Measurements from ENCODE around the gene RAD51.

- no peak for TF ChIP-seq EZH2 (IDR thresholded peaks at IDR 0.05)
- no peak for TF ChIP-seq EZH2phosphoT487 (IDR thresholded peaks at IDR 0.05)
- TF ChIP-seq, protein P1, sequence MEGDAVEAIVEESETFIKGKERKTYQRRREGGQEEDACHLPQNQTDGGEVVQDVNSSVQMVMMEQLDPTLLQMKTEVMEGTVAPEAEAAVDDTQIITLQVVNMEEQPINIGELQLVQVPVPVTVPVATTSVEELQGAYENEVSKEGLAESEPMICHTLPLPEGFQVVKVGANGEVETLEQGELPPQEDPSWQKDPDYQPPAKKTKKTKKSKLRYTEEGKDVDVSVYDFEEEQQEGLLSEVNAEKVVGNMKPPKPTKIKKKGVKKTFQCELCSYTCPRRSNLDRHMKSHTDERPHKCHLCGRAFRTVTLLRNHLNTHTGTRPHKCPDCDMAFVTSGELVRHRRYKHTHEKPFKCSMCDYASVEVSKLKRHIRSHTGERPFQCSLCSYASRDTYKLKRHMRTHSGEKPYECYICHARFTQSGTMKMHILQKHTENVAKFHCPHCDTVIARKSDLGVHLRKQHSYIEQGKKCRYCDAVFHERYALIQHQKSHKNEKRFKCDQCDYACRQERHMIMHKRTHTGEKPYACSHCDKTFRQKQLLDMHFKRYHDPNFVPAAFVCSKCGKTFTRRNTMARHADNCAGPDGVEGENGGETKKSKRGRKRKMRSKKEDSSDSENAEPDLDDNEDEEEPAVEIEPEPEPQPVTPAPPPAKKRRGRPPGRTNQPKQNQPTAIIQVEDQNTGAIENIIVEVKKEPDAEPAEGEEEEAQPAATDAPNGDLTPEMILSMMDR (IDR thresholded peaks at IDR 0.05), result no peak
Measured at GRCh38 chr15:40746916-40747418, 52.0 kb downstream of the RAD51 start.

All from neural progenitor cell (in vitro differentiated cells).